A673 (cell line): ENCODE data around the gene IPPK. TPM values are rescaled to one million over a fixed set of nuclear protein-coding genes. Genes with fewer than 3 reads are reported as not detected.
"Not testable (repeated sequence)": the region's sequence is repeated elsewhere in the genome, so short reads cannot be mapped to it uniquely, and the experiment has no call there.

Experiments used
- BruUV-seq: library from RNA; stranded (reverse); fragments of 400-500 nt; replicated peaks from 2 replicates; lab custom pipeline; 2021; lab: Mats Ljungman, UMichigan
- CTCF ChIA-PET: fragments of 300-600 bp; sonication (Branson Sonifier 250); formaldehyde crosslinking; loops from one replicate; lab custom pipeline; 2022; ENCODE audit warnings: antibody characterized with exemption; lab: Charles Lee
- POLR2A ChIA-PET: fragments of 300-600 bp; sonication (Branson Sonifier 250); formaldehyde crosslinking; loops from one replicate; lab custom pipeline; 2022; ENCODE audit warnings: antibody characterized with exemption; ENCODE audit not compliant: low non-redundant PET; lab: Charles Lee
- DNase-seq: peaks from one replicate; pipeline ENCODE4 v3.0.0-alpha.2; 2015; ENCODE audit warnings: low spot score
- H3K27ac ChIP-seq: fragments of 200-600 bp; sonication (generic); 2 replicates; pipeline ENCODE4 v1.5.1; 2016; ENCODE audit warnings: mixed run types, low read depth, mild to moderate bottlenecking, mixed read lengths, antibody characterized with exemption, low read length; ENCODE audit not compliant: poor library complexity, severe bottlenecking
- H3K27me3 ChIP-seq: fragments of 200-600 bp; sonication (generic); replicated peaks from 2 replicates; pipeline ENCODE4 v1.6.1; 2017; ENCODE audit warnings: mixed run types, low read depth, mild to moderate bottlenecking, mixed read lengths, antibody characterized with exemption, low read length; ENCODE audit not compliant: insufficient read depth, poor library complexity
- H3K36me3 ChIP-seq: fragments of 200-600 bp; sonication (generic); 2 replicates; pipeline ENCODE4 v1.6.1; 2016; ENCODE audit warnings: mixed run types, mild to moderate bottlenecking, mixed read lengths, antibody characterized with exemption, low read length; ENCODE audit not compliant: insufficient read depth, poor library complexity, severe bottlenecking
- H3K4me1 ChIP-seq: fragments of 200-600 bp; sonication (generic); 2 replicates; pipeline ENCODE4 v1.6.1; 2017; ENCODE audit warnings: mixed run types, mild to moderate bottlenecking, mixed read lengths, antibody characterized with exemption, low read length; ENCODE audit not compliant: insufficient read depth, poor library complexity, severe bottlenecking
- H3K4me3 ChIP-seq: fragments of 200-600 bp; sonication (generic); 2 replicates; pipeline ENCODE4 v1.5.1; 2016; ENCODE audit warnings: low read depth, mixed run types, mild to moderate bottlenecking, mixed read lengths, low read length; ENCODE audit not compliant: poor library complexity, severe bottlenecking
- H3K9me3 ChIP-seq: fragments of 200-600 bp; sonication (generic); 2 replicates; pipeline ENCODE4 v1.6.1; 2016; ENCODE audit warnings: mixed run types, low read depth, mild to moderate bottlenecking, mixed read lengths, antibody characterized with exemption, low read length; ENCODE audit not compliant: poor library complexity, severe bottlenecking
- CTCF ChIP-seq: fragments of 300-800, 200-600 bp; sonication (generic); conservative IDR thresholded peaks from 2 replicates; pipeline ENCODE4 v1.5.1; 2017; ENCODE audit warnings: low read depth, mild to moderate bottlenecking, antibody characterized with exemption, low read length, moderate library complexity, mixed read lengths
- EZH2 ChIP-seq: fragments of 200-600 bp; sonication (generic); IDR thresholded peaks from 2 replicates; pipeline ENCODE4 v1.6.1; 2017; ENCODE audit warnings: borderline replicate concordance, low read depth, mild to moderate bottlenecking, mixed read lengths, antibody characterized with exemption, low read length; ENCODE audit not compliant: poor library complexity, severe bottlenecking
- intact Hi-C: fragments of 100-400 bp; cut with micrococcal nuclease; formaldehyde crosslinking; loops from one replicate; pipeline ENCODE4 v1.10.0; 2022; ENCODE audit not compliant: unreplicated experiment
- total RNA-seq: library from RNA; stranded (reverse); gene quantifications from 2 replicates; pipeline ENCODE4 v1.2.3, GENCODE V29; 2021

Gene IPPK
- total RNA-seq, 1 experiment from 2014 or later: 14.0 TPM

- no peaks in the 10 kb centered on the region for H3K27me3 ChIP-seq
- BruUV-seq: no TSS peak
- ChIA-PET POLR2A (no interaction called here), CTCF (no interaction called here)
- no peak overlapping the region for H3K4me3 ChIP-seq
- no peak overlapping the region for H3K27ac ChIP-seq
- H3K9me3 ChIP-seq: no peaks in the 10 kb centered on the region
- H3K36me3 ChIP-seq: peaks cover 5% of the 10 kb centered on the region
- TF ChIP-seq EZH2 (no peak), CTCF (no peak)
- H3K4me1 ChIP-seq: no peaks in the 10 kb centered on the region
- no peak for DNase-seq
- intact Hi-C loops: no loop called here
Observed at GRCh38 chr9:92626484-92626883, 43.4 kb downstream of the IPPK start.

GRCh38 chr9:92623936-92624335 is 46.0 kb downstream of the IPPK start:
- CTCF ChIA-PET, BruUV-seq, H3K27ac ChIP-seq, H3K4me1 ChIP-seq, DNase-seq, H3K36me3 ChIP-seq, H3K4me3 ChIP-seq, POLR2A ChIA-PET, H3K9me3 ChIP-seq, H3K27me3 ChIP-seq, intact Hi-C loops: not testable (repeated sequence)

- H3K27ac ChIP-seq: no peak overlapping the region
- H3K4me3 ChIP-seq: no peak overlapping the region
- DNase-seq: no peak
- no TSS peak for BruUV-seq
- CTCF ChIA-PET: no interaction called here
- POLR2A ChIA-PET: no interaction called here
- no peaks in the 10 kb centered on the region for H3K9me3 ChIP-seq
- no peaks in the 10 kb centered on the region for H3K27me3 ChIP-seq
- H3K4me1 ChIP-seq: no peaks in the 10 kb centered on the region
- intact Hi-C loops: no loop called here
- TF ChIP-seq EZH2 (no peak), CTCF (no peak)
- H3K36me3 ChIP-seq: peaks cover 13% of the 10 kb centered on the region
Observed at GRCh38 chr9:92620845-92621244, 49.1 kb downstream of the IPPK start.

GRCh38 chr9:92619601-92620300 is 50.2 kb downstream of the IPPK start:
- TF ChIP-seq EZH2 (no peak), CTCF (no peak)
- no peaks in the 10 kb centered on the region for H3K4me1 ChIP-seq
- H3K36me3 ChIP-seq: peaks cover 19% of the 10 kb centered on the region
- intact Hi-C loops: no loop called here
- DNase-seq: no peak
- ChIA-PET POLR2A (no interaction called here), CTCF (no interaction called here)
- BruUV-seq: no TSS peak
- no peaks in the 10 kb centered on the region for H3K9me3 ChIP-seq
- H3K27me3 ChIP-seq: no peaks in the 10 kb centered on the region
- no peak overlapping the region for H3K4me3 ChIP-seq
- H3K27ac ChIP-seq: no peak overlapping the region
